ENCODE data around the gene LIN54.

DNA sequence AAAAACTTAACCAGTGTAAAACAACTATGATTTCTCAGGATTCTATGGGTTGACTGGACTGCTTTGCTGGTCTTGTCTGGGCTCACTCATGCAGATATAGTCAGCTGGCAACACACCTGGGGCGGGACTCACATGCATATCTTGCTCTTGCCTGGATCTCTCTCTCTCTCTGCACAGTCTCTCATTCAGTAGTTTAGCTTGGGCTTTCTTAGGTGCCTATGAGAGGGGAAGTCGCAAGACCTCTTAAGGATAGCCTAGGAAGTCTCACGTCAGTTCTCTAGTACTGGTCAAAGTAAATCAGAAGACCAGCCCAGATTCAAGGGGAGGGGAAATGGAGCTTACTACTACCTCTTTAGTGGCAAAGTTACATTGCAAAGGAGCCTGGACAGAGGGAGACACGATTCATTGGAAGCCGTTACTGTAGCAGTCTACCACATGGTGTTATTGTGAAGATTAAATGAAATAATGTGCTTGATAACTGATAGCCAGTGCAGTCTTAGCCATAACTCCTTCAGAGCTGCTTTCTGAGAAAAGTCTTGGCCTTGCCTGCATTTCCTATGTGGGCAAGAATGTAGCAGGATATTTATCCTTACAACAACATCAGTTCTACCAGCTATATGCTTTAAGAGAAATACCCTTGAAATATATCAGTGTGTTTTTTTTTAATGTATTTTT is 26.5 kb upstream of the LIN54 start:
- no peak for TF ChIP-seq MAZ (CRISPR knock-in tag; conservative IDR thresholded peaks at IDR 0.05 in 1 of 2, IDR thresholded peaks at IDR 0.05 in 1 of 2)
- no peak for TF ChIP-seq HOXB6 (CRISPR knock-in tag; IDR thresholded peaks at IDR 0.05; ENCODE audit: borderline replicate concordance)
- no peak for TF ChIP-seq NR2C2 (CRISPR knock-in tag; IDR thresholded peaks at IDR 0.05)
- no peak for TF ChIP-seq NR2C2 (tag; IDR thresholded peaks at IDR 0.05)
- TF ChIP-seq, protein P1, sequence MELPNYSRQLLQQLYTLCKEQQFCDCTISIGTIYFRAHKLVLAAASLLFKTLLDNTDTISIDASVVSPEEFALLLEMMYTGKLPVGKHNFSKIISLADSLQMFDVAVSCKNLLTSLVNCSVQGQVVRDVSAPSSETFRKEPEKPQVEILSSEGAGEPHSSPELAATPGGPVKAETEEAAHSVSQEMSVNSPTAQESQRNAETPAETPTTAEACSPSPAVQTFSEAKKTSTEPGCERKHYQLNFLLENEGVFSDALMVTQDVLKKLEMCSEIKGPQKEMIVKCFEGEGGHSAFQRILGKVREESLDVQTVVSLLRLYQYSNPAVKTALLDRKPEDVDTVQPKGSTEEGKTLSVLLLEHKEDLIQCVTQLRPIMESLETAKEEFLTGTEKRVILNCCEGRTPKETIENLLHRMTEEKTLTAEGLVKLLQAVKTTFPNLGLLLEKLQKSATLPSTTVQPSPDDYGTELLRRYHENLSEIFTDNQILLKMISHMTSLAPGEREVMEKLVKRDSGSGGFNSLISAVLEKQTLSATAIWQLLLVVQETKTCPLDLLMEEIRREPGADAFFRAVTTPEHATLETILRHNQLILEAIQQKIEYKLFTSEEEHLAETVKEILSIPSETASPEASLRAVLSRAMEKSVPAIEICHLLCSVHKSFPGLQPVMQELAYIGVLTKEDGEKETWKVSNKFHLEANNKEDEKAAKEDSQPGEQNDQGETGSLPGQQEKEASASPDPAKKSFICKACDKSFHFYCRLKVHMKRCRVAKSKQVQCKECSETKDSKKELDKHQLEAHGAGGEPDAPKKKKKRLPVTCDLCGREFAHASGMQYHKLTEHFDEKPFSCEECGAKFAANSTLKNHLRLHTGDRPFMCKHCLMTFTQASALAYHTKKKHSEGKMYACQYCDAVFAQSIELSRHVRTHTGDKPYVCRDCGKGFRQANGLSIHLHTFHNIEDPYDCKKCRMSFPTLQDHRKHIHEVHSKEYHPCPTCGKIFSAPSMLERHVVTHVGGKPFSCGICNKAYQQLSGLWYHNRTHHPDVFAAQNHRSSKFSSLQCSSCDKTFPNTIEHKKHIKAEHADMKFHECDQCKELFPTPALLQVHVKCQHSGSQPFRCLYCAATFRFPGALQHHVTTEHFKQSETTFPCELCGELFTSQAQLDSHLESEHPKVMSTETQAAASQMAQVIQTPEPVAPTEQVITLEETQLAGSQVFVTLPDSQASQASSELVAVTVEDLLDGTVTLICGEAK (IDR thresholded peaks at IDR 0.05) = no peak
- TF ChIP-seq, protein P1 (CRISPR knock-in tag; IDR thresholded peaks at IDR 0.05) = no peak
- TF ChIP-seq, protein P2, sequence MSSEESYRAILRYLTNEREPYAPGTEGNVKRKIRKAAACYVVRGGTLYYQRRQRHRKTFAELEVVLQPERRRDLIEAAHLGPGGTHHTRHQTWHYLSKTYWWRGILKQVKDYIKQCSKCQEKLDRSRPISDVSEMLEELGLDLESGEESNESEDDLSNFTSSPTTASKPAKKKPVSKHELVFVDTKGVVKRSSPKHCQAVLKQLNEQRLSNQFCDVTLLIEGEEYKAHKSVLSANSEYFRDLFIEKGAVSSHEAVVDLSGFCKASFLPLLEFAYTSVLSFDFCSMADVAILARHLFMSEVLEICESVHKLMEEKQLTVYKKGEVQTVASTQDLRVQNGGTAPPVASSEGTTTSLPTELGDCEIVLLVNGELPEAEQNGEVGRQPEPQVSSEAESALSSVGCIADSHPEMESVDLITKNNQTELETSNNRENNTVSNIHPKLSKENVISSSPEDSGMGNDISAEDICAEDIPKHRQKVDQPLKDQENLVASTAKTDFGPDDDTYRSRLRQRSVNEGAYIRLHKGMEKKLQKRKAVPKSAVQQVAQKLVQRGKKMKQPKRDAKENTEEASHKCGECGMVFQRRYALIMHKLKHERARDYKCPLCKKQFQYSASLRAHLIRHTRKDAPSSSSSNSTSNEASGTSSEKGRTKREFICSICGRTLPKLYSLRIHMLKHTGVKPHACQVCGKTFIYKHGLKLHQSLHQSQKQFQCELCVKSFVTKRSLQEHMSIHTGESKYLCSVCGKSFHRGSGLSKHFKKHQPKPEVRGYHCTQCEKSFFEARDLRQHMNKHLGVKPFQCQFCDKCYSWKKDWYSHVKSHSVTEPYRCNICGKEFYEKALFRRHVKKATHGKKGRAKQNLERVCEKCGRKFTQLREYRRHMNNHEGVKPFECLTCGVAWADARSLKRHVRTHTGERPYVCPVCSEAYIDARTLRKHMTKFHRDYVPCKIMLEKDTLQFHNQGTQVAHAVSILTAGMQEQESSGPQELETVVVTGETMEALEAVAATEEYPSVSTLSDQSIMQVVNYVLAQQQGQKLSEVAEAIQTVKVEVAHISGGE (CRISPR knock-in tag; IDR thresholded peaks at IDR 0.05) = no peak; a peak in 1 of 6 replicates
- no peak for TF ChIP-seq BRF1 (IDR thresholded peaks at IDR 0.05; ENCODE audit: borderline replicate concordance, extremely low read depth, insufficient read length)
- TF ChIP-seq, protein P3, sequence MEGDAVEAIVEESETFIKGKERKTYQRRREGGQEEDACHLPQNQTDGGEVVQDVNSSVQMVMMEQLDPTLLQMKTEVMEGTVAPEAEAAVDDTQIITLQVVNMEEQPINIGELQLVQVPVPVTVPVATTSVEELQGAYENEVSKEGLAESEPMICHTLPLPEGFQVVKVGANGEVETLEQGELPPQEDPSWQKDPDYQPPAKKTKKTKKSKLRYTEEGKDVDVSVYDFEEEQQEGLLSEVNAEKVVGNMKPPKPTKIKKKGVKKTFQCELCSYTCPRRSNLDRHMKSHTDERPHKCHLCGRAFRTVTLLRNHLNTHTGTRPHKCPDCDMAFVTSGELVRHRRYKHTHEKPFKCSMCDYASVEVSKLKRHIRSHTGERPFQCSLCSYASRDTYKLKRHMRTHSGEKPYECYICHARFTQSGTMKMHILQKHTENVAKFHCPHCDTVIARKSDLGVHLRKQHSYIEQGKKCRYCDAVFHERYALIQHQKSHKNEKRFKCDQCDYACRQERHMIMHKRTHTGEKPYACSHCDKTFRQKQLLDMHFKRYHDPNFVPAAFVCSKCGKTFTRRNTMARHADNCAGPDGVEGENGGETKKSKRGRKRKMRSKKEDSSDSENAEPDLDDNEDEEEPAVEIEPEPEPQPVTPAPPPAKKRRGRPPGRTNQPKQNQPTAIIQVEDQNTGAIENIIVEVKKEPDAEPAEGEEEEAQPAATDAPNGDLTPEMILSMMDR (IDR thresholded peaks at IDR 0.05 in 2 of 3, conservative IDR thresholded peaks at IDR 0.05 in 1 of 3; ENCODE audit: insufficient read depth in 2 of 3, low read depth in 1 of 3, low read length in 3 of 3) = no peak
- no peak for TF ChIP-seq TAF1 (IDR thresholded peaks at IDR 0.05; ENCODE audit: control insufficient read depth, extremely low read depth, insufficient read depth, low read length, severe bottlenecking)
